OCI-LY3 (cell line): ENCODE data around the gene RAI1.
"Not testable (repeated sequence)": the region's sequence is repeated elsewhere in the genome, so short reads cannot be mapped to it uniquely, and the experiment has no call there.

Experiments used
- EZH2phosphoT487 ChIP-seq: fragments of 200-600 bp; shearing (Covaris generic); IDR thresholded peaks from 2 replicates; pipeline ENCODE4 v1.6.1; 2018; ENCODE audit warnings: antibody characterized with exemption, mixed run types, low read depth
- TF ChIP-seq, protein P1 (sequence below): fragments of 200-600, 300-600 bp; sonication (generic); IDR thresholded peaks from 2 replicates; pipeline ENCODE4 v1.5.1; 2014; ENCODE audit warnings: antibody characterized with exemption, low read length, low read depth

DNA sequence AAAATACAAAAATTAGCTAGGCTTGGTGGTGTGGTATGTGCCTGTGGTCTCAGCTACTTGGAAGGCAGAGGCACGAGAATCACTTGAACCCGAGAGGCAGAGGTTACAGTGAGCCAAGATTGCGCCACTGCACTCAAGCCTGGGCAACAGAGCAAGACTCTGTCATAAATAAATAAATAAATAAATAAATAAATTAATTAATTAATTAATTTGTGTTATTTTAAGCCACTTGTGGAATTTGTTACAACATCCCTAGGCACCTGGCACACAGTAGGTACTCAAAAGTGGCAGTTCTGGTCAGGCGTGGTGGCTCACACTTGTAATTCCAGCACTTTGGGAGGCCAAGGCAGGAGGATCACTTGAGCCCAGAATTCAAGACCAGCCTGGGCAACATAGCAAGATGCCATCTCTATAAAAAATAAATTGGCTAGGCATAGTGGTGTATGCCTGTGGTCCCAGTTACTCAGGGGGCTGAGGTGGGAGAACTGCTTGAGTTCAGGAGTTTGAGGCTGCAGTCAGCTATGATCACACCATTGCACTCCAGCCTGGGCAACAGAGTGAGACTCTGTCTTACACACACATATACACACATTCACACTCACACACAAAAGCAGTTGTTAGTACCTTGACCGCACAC, 3.1 kb upstream of the RAI1 start:
- TF ChIP-seq, protein P1, sequence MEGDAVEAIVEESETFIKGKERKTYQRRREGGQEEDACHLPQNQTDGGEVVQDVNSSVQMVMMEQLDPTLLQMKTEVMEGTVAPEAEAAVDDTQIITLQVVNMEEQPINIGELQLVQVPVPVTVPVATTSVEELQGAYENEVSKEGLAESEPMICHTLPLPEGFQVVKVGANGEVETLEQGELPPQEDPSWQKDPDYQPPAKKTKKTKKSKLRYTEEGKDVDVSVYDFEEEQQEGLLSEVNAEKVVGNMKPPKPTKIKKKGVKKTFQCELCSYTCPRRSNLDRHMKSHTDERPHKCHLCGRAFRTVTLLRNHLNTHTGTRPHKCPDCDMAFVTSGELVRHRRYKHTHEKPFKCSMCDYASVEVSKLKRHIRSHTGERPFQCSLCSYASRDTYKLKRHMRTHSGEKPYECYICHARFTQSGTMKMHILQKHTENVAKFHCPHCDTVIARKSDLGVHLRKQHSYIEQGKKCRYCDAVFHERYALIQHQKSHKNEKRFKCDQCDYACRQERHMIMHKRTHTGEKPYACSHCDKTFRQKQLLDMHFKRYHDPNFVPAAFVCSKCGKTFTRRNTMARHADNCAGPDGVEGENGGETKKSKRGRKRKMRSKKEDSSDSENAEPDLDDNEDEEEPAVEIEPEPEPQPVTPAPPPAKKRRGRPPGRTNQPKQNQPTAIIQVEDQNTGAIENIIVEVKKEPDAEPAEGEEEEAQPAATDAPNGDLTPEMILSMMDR, result not testable (repeated sequence)
- not testable (repeated sequence) for TF ChIP-seq EZH2phosphoT487
